Measurements from ENCODE around the gene SLC16A9.

DNA sequence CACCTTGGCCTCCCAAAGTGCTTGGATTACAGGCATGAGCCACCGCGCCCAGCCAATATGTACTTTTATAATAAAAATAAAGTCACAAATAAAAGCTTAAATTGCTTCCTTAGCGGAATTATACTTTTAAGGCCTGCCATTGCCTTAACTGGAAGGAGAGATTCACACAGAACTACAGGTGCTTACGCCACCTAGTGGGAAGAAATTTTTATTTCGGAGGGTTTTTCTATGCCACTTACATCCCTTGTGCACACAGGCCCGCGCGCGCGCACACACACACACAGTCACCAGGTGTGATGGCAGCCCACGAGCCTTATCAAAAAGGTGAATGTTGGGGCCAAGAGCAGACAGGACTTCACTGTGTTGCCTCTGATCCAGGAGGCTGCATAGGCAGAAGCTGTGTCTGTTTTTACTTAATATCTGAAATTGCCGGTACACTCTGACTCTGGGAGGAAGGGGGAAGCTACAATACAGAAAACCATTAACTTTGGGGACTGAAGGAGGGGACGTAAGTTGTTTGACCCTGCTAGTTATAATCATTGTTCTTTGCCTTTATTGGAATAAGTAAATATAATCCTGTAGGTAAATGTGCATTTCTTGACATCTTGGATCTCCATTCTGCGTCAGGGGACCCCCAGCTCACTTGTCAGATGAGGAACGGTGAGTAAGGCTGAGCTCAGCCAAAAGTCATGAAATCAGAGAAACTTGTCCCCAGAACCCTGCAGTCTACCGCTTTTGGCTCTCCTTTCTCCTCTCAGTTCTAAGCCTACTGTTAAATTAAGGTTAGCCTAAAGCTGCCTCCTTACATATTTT is 87.1 kb downstream of the SLC16A9 start:
- TF ChIP-seq, protein P1, sequence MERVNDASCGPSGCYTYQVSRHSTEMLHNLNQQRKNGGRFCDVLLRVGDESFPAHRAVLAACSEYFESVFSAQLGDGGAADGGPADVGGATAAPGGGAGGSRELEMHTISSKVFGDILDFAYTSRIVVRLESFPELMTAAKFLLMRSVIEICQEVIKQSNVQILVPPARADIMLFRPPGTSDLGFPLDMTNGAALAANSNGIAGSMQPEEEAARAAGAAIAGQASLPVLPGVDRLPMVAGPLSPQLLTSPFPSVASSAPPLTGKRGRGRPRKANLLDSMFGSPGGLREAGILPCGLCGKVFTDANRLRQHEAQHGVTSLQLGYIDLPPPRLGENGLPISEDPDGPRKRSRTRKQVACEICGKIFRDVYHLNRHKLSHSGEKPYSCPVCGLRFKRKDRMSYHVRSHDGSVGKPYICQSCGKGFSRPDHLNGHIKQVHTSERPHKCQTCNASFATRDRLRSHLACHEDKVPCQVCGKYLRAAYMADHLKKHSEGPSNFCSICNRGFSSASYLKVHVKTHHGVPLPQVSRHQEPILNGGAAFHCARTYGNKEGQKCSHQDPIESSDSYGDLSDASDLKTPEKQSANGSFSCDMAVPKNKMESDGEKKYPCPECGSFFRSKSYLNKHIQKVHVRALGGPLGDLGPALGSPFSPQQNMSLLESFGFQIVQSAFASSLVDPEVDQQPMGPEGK (CRISPR knock-in tag; IDR thresholded peaks at IDR 0.05; ENCODE audit: borderline replicate concordance) = no peak
- TF ChIP-seq SNAI2 (CRISPR knock-in tag; IDR thresholded peaks at IDR 0.05) (no peak), ZFP3 (CRISPR knock-in tag; IDR thresholded peaks at IDR 0.05) (no peak), ARNTL (CRISPR knock-in tag; IDR thresholded peaks at IDR 0.05; ENCODE audit: borderline replicate concordance, low read depth) (no peak), BACH2 (CRISPR knock-in tag; IDR thresholded peaks at IDR 0.05; ENCODE audit: borderline replicate concordance) (no peak), ZFP30 (CRISPR knock-in tag; IDR thresholded peaks at IDR 0.05) (no peak), ISL1 (CRISPR knock-in tag; IDR thresholded peaks at IDR 0.05) (no peak), ESRRG (CRISPR knock-in tag; IDR thresholded peaks at IDR 0.05) (no peak)
- TF ChIP-seq, protein P2, sequence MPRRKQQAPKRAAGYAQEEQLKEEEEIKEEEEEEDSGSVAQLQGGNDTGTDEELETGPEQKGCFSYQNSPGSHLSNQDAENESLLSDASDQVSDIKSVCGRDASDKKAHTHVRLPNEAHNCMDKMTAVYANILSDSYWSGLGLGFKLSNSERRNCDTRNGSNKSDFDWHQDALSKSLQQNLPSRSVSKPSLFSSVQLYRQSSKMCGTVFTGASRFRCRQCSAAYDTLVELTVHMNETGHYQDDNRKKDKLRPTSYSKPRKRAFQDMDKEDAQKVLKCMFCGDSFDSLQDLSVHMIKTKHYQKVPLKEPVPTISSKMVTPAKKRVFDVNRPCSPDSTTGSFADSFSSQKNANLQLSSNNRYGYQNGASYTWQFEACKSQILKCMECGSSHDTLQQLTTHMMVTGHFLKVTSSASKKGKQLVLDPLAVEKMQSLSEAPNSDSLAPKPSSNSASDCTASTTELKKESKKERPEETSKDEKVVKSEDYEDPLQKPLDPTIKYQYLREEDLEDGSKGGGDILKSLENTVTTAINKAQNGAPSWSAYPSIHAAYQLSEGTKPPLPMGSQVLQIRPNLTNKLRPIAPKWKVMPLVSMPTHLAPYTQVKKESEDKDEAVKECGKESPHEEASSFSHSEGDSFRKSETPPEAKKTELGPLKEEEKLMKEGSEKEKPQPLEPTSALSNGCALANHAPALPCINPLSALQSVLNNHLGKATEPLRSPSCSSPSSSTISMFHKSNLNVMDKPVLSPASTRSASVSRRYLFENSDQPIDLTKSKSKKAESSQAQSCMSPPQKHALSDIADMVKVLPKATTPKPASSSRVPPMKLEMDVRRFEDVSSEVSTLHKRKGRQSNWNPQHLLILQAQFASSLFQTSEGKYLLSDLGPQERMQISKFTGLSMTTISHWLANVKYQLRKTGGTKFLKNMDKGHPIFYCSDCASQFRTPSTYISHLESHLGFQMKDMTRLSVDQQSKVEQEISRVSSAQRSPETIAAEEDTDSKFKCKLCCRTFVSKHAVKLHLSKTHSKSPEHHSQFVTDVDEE (CRISPR knock-in tag; IDR thresholded peaks at IDR 0.05) = no peak
- TF ChIP-seq, protein P3, sequence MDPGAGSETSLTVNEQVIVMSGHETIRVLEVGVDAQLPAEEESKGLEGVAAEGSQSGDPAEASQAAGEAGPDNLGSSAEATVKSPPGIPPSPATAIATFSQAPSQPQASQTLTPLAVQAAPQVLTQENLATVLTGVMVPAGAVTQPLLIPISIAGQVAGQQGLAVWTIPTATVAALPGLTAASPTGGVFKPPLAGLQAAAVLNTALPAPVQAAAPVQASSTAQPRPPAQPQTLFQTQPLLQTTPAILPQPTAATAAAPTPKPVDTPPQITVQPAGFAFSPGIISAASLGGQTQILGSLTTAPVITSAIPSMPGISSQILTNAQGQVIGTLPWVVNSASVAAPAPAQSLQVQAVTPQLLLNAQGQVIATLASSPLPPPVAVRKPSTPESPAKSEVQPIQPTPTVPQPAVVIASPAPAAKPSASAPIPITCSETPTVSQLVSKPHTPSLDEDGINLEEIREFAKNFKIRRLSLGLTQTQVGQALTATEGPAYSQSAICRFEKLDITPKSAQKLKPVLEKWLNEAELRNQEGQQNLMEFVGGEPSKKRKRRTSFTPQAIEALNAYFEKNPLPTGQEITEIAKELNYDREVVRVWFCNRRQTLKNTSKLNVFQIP (CRISPR knock-in tag; IDR thresholded peaks at IDR 0.05; ENCODE audit: borderline replicate concordance, low read depth) = no peak
